KBM-7 (cell line): ENCODE data around the gene RBM7.

Experiments
- DNase-seq: peaks from one replicate; pipeline ENCODE4 v3.0.0-alpha.2; 2015
- in situ Hi-C: fragments of 300-500 bp; cut with MboI; formaldehyde crosslinking; loops from 2 replicates; pipeline ENCODE4 v1.14.3; 2020; ENCODE audit warnings: low sequenced_read_pairs, low pct_unique_long_range_greater_than_20kb, mixed read lengths

RBM7 gene

DNA sequence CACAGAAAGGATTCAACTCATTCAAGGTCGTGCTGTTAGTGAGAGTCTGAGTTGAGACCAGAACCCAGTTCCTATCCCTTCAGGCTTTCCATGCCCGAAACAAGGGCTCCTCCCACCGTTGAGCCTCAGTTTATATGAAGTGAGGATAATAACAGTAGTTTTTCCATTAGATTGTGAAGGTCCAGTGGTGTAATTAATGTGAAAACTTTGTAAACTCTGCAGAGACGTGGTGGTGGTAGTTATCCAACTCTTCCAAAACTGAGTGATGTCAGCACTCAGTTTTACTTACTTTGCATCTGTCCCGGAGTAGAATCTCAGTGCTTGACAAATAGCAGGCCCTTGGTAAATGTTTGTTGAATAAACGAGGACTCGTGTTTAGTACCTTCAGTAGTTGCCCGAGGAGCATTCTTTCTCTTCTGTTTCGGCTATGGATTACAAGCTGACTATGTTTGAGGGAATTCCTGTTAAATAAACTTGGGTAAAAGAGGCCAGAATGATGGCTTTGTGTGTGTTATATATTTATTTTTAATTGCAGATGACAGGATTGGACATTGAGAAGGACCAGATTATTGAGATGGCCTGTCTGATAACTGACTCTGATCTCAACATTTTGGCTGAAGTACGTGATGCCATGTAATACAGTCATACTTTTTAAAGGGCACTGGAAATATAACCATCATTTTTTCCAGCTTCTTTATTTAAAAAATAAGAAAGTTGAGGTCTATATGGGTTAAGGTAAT lies 39.8 kb downstream of the RBM7 start:
- no peak for DNase-seq
- in situ Hi-C loops: no loop called here

- no peak for DNase-seq
- in situ Hi-C loops: no loop called here
Observed at GRCh38 chr11:114440971-114441763, 40.7 kb downstream of the RBM7 start.

DNA sequence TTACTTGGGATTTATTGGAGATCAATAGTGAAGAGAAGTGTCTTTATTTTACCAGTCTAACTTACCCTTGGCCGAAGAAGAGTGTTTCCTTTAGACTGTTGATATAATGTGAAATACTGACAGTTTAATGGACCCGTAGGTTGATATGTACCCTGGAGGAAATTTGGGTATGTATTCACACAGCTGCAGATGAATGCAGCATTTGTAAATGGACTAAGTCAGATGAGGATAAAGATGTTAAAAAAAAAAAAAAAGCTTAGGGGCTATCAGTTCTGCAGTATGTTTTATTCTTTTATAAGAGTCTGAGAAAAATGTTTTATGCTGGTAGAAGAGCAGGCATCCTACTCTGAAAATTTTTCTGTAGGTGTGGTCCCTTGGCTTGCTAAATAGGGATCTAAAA lies 41.5 kb downstream of the RBM7 start:
- in situ Hi-C loops: no loop called here
- no peak for DNase-seq

DNA sequence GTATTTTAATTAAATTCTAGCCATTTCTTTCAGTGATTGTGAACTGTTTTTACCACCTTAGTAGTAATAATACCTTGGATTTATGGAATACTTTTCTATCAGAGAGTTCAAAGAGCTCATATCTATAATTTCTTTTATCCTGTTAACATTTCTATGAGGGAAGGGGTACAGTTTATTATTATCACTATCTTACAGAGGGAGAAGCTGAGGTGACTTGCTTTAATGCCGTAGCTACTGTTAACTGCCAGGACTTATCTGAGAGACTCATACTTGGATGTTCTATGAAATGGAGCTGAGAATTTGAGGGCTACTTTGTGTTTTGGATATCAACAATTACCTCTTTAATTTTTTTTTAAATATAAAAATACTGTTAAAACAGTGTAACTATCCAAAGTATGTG lies 42.1 kb downstream of the RBM7 start:
- DNase-seq: no peak
- in situ Hi-C loops: no loop called here

DNA sequence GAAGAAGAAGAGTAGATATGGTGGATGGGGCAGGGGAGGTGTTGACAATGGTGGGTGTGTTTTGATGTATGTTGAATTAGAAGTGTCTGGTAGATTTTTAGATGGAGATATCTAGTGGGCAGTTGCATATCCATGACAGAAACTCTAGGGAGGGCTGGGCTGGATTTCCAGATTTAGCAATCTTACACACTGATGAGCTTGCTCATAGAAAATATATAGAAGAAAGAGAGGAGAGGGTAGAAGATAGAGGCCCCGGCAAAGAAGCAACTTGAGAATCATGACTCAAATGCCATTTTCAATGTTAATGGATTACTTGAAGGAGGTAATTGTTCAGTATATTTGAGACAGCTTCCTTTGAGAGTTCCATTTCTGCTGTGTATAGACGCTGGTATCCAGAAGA lies 47.0 kb downstream of the RBM7 start:
- in situ Hi-C loops: no loop called here
- DNase-seq: no peak

- DNase-seq: no peak
Observed at GRCh38 chr11:114447892-114448291, 47.4 kb downstream of the RBM7 start.

GRCh38 chr11:114448749-114449482 lies 48.5 kb downstream of the RBM7 start:
- no peak for DNase-seq
- in situ Hi-C loops: no loop called here

More at GRCh38 chr11:114447892-114448291, 47.4 kb downstream of the RBM7 start:
- in situ Hi-C loops: no loop called here

- DNase-seq: no peak
Observed at GRCh38 chr11:114449845-114450244, 49.4 kb downstream of the RBM7 start.

DNA sequence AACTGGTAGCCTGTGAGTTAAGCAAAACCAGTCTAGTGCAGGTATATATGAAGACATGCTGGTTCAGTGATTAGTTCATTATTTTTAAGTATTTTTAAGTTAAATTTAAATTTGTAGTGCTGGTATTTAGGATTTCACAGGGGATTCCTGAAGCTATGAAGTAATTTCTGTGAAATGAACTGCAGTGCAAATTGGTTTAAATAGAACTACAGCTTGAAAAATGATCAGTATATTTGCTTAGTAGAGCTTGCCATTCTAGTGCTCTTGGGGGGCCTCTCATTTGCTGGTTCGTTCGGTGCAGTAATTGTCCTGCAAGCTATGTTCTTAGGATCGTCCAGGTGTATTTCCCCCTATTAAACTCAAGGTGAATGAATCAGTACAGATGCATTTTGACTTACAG lies 51.9 kb downstream of the RBM7 start:
- no peak for DNase-seq
- in situ Hi-C loops: no loop called here

More at GRCh38 chr11:114449845-114450244, 49.4 kb downstream of the RBM7 start:
- in situ Hi-C loops: no loop called here
